ENCODE measurements around the gene IL1R2.

- TF ChIP-seq CTCF (IDR thresholded peaks at IDR 0.05) (no peak), POLR2A (IDR thresholded peaks at IDR 0.05) (no peak)
Measured at GRCh38 chr2:102015399-102015798, 23.6 kb downstream of the IL1R2 start.

Data from right lobe of liver (tissue), 4 donors.